NCI-H2081 (cell line): ENCODE data around the gene GADL1.

Experiments
- DNase-seq, 2 experiments: peaks; one replicate each; lab custom pipeline; 2025; lab: John Stamatoyannopoulos, UW

The GADL1 gene

DNA sequence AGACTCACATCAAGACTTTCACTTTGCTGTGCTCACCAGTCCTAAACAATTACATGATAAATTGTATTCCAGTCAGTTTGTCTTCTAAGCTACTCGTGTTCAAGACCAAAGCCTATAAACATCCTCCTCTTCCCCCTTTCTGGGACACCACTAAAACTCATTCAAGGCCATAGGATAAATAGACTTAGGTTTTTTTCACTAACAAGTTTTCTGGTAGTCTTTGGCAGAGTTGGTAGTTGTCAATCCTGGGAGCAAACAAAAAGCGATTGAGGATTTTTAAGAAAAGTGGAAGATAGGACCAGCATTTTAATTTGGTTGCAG lies 173.2 kb downstream of the GADL1 start:
- DNase-seq = no peak

- no peak for DNase-seq
These were observed 173.7 kb downstream of the GADL1 start for GRCh38 chr3:30720586-30721313.

DNA sequence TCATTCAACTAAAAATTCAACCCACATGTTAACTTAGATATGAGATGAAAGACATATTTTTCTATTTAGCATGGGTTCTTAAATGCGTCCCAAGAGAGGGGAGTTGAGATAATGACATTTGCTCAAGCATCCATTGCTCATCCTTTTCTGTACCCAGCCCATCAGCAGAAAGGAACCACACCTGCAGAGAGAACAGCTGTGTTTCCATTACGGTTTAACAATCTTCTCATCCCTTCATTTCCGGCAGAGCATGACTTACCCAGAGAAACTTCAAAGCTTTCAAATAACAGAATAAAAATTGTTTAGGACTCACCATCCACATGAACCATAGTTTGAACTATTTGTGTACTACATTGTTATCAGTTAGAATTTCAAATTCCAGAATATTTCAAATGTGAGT lies 174.9 kb downstream of the GADL1 start:
- no peak for DNase-seq

GRCh38 chr3:30713885-30714503 lies 180.5 kb downstream of the GADL1 start:
- DNase-seq = no peak

- DNase-seq = no peak
These were observed 181.5 kb downstream of the GADL1 start for GRCh38 chr3:30712991-30713390.

DNA sequence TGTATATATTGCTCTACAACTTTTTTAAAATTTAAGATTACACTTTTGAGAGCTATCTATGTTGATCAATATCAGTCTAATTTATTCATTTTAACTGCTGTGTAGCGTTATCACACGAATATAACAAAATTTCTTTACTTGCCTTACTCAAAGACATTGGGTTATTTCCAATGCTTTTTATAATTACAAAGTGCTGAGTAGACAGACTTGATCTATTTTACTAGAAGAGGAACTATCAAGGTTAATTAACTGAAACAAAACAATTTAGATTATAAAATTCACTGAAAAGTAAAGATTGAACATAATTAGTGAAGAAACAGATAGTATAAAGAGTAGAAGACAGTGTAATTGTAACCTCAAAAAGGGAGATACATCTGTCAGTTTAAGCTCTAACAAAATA lies 182.6 kb downstream of the GADL1 start:
- DNase-seq = no peak

DNA sequence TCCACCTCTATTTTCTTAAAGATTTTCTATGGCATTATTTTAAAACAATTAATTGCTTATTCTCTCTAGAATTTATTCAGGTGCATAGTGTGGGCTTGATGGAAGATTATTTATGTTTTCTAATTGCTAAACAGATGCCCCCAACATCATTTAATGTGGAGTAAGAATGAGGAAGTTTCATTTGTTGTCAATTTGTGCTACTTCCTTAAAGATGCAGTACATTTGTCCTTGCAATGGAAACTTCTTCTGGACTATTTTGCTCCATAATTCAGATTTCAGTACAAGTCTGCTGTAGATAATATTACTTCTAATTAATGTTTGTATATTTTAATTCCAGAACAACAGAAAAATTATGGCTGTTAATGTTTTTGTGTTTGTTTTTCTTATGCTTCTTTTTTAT lies 183.3 kb downstream of the GADL1 start:
- DNase-seq = no peak

DNA sequence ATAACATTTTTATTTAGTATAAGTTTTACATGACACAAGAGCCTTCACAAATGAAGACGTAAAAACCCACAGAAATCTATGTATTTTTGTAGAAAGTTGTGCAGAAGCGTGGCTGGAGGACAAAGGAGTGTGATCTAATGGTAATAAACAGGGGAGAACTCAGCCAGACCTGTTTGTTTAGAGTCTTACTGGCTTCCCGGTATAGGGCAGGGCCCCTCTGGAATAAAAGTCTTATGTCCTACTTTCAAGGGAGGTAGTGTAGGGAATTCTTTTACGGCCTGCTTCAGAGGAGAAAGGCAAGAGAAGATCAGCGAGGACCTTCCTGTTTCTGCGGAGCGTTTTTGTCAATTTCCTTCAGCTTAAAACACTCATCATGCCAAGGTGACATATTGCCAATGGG lies 184.4 kb downstream of the GADL1 start:
- no peak for DNase-seq

DNA sequence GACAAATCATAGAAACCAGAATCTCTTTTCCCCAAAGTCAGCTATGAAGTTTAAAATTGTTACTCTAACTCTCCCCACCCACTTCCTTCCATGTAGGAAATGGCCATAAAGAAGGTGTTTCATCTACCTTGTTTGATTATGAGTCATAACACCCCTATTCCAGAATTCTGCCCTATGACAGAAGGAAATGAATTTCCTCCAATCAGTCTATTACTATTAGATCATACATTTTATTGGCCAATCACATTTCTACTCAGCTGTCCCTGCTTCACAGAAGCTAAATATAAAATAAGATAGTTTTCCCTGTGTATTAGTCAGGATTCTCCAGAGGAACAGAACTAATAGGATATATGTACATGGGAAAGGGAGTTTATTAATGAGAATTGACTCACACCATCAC lies 186.0 kb downstream of the GADL1 start:
- DNase-seq = no peak

DNA sequence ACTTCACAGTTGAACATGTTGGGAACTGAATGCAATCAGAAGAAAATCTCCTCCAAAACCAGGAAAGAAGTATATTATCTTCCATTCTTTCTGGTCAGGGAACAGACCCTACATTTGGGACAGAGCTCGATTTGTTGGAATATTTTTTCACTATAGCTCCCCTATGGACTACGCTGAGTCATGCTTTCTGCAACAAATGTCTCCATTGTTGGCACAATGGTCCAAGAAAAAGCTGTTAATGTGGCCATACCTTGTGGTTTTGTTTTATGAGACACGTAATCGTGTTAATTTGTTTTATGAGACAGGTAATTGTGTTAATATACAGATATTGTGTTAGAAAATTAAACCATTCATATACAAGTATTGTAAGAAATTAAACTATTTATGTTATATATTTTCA lies 186.6 kb downstream of the GADL1 start:
- DNase-seq = no peak

GRCh38 chr3:30704931-30705890 lies 189.2 kb downstream of the GADL1 start:
- DNase-seq = no peak

GRCh38 chr3:30702828-30703397 lies 191.5 kb downstream of the GADL1 start:
- DNase-seq = no peak

DNA sequence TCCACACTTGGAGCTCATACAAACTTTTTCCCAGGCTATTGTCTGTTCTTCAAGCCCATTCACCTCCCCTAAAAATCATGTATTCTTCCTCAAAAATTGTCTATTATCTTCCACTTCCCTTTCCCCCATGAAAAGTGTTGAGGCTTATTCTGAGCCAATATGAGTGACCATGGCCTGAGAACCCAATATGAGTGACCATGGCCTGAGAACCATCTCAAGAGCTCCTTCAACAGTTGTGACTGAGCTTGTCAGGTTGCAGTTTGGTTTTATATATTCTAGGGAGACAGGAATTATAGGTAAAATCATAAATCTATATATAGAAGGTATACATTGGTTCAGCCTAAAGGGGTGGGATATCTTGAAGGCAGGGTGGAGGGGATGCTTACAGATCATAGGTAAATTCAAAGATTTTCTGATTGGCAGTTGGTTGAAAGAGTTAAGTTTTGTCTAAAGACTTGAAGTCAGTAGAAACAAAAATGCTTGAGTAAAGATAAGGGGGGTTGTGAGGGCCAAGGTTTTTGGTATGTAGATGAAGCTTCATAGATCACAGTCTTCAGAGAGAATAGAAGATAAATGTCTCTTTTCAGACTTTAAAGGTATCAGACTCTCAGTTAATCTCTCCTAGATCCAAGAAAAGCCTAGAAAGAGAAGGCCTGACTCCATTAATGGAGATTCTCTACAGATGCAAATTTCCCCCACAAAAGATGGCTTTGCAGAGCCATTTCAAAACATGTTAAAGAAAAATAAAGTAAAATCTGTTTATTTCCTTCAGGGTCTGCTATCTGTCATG lies 192.2 kb downstream of the GADL1 start:
- no peak for DNase-seq

DNA sequence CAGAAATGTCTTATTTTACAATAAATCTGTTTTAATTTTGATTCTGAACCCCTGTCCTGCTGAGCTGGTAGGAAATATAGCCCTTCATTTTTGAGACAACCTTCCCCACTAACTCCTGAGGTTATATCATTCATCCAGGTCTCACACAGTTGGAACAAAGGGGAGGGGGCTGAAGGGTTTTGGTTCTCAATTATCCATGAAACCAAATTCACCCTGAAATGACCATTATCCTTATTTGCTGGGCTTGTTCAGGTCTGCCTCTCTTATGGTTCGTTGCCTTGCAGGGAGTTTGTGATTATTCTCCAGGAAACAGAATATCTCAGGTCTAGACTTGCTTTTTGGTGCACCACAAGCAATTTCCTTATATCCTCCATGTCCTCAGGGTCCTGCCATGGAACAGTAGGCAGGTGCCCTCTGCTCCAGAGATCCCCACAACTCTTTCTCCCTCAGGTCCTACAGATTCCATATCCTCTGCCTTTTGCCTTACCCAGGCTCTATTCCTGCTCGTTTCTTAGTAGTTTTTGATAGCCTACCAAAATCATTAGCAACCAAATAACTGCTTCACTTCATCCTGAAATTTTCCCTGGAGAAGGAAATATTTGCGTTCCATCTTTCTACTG lies 193.6 kb downstream of the GADL1 start:
- DNase-seq = no peak

DNA sequence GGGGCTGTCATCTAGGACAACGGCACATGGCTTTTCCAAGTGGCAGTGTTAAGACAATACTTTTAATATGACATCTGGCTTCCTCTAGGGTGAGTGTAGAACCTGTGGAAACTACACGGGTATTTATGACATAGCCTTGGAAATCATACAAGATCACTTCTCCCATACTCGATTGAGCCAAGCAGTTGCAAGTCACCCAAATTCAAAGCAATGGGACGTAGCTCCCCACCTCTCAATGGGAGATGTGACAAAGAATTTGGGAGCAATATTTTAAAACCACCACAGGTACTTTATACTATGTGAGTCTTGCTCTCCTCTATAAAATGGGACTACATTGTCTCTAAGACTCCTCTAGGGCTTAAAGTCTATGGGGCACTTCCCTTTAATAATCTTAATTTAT lies 194.5 kb downstream of the GADL1 start:
- no peak for DNase-seq

DNA sequence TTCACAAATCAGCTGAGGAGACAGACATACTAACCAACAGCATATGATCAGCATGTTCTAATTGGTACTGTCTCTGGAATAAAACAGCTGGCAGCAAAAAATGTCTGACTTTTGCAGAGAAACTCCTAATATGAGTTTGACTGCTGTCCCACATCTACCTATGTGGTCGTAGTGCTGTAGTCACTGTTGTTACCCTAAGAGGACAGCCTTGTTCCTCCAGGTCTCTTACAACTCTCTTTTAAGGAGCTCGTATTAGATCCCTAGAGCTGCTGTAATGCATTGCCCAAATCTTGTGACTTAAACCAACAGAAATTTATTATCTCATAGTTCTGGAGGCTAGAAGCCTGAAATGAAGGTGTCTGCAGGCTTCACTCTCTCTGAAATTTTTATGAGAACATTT lies 195.9 kb downstream of the GADL1 start:
- DNase-seq = no peak

DNA sequence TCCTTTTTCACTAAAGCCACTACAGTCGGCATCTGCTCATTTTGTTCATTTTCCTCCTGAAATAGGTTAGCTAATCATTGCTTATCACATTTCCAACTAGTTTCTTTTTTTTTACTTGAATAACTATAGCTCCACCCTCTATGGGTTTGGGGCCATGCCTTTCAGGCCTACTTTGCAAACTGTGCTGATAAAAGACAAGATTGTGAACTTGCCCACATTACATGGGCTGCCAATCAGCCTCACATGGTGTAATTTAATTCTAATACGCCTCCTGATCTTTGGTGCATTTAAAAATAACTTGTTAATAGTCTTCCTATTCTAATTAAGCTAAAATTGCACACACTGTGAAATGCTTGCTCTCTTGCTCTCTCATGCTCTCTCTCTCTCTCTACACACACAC lies 197.6 kb downstream of the GADL1 start:
- no peak for DNase-seq

DNA sequence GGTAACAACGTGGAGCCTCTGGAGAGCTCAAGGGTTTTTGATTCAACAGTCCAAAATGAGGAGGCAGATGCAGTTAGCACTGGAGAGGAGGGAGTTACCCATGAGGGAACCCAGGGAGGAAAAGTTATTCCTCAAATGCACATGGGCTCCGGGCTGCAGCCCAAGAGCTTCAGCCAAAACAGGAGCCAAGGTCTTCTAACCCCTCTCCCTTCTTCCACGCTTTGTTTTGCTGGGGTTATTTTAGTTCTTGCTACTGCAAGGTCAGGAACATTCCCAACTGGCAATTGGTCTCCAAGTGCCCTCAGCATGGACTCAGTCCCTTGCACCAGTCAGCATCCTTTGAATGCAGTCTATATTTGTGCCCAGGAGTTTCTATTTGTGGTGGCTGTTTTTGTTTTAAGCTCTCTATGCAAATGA lies 198.1 kb downstream of the GADL1 start:
- DNase-seq = no peak

GRCh38 chr3:30695302-30696061 lies 199.0 kb downstream of the GADL1 start:
- DNase-seq = no peak

DNA sequence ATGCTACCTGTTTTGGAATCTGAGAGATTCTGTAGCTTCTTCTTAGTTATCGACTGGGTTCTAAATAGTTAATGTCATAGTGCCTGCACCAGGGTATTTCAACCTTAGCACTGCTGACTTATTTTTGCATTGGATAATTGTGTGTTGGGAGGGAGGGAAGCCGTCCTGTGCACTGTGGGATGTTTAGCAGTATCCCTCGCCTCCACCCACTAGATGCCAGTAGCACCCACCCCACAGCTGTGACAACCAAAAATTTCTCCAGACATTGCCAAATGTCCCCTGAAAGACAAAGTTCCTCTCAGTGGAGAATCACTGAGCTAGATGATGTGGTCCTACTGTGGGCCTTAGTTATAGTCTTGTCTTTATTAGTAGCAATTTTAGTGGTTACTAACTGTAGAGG lies 199.8 kb downstream of the GADL1 start:
- no peak for DNase-seq

- no peak for DNase-seq
These were observed 200.3 kb downstream of the GADL1 start for GRCh38 chr3:30694148-30694547.
